Heart left ventricle (tissue), 13 donors: ENCODE data around the gene FAM171A1.

Experiments
- CTCF ChIP-seq, 12 donors: fragments of 200-600 bp; sonication (generic) in 4 of 12; IDR thresholded peaks; one replicate each; pipeline versions ENCODE4 v1.5.0 to v1.8.0; 2018 to 2022; ENCODE audit warnings: antibody characterized with exemption in 12 of 12, mild to moderate bottlenecking in 5 of 12
- POLR2A ChIP-seq, 2 donors: fragments of 450-650 bp; IDR thresholded peaks; one replicate each; pipeline ENCODE4 v1.6.1; 2017; ENCODE audit warnings: antibody characterized with exemption in 2 of 2, mild to moderate bottlenecking in 2 of 2, moderate library complexity in 2 of 2
- donor health status: ischemic (EF 13 %, LVEDD 7.1; RV severe dilation, severe dysfunction).
- donor health status: DM: no; HTN: yes; CAD: no.
- donor health status: DM: no; HTN: no; CAD: no.
- donor health status: ischemic (EF 25% LVEDD 6.9; RV normal size, moderate dysfunction).
- donor health status: ischemic (EF 25% LVEDD 5.7; RV mildly dilated, moderate dysfunction).
- donor health status: ischemic (EF 35%, LVEDD 5.7; RV mildly dilated, moderate dysfunction).
- donor health status: nonischemic (EF 11% LVEDD 7.7; RV severe dilation, severe dysfunction).
- donor health status: DM: yes; HTN: yes; CAD: no.
- donor health status: PGD.
- donor health status: ischemic (EF 29% LVEDD 5.4; RV normal size, mild dysfunction).
- donor health status: nonischemic (EF 23%, LVEDD 6.1; RV moderate dilation, normal function).

GRCh38 chr10:15313843-15314242, 57.2 kb downstream of the FAM171A1 start:
- TF ChIP-seq CTCF (IDR thresholded peaks at IDR 0.05) (no peak), POLR2A (IDR thresholded peaks at IDR 0.05) (no peak)
